ENCODE data around the gene NR4A3.

DNA sequence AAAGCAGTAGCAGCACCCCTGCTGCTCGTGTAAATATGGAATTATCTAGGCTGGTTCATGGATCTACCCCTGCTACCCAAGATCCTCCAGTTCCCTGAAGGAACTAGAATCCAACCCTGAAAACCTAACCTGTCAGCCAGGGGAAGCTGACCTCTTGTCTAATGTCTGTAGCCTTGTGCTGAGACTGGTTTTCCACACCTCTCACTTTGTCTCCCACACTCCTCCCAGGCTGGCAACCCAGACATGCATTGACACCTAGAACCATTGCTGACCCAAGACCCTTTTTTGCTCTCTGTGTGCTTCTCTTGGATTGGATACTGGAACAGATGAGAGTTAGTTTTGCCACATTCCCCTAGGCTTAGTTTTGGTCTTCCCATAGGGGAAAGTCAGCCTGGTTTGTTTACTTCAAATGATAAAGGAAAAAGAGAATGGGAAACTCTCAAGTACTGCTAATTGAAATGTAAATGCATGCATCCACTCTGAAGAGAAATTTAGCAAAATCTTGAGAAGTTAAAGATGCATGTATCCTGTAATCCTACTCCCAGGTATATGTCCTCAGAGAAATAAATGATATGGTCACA, 36.6 kb upstream of the NR4A3 start:
- TF ChIP-seq, protein P1, sequence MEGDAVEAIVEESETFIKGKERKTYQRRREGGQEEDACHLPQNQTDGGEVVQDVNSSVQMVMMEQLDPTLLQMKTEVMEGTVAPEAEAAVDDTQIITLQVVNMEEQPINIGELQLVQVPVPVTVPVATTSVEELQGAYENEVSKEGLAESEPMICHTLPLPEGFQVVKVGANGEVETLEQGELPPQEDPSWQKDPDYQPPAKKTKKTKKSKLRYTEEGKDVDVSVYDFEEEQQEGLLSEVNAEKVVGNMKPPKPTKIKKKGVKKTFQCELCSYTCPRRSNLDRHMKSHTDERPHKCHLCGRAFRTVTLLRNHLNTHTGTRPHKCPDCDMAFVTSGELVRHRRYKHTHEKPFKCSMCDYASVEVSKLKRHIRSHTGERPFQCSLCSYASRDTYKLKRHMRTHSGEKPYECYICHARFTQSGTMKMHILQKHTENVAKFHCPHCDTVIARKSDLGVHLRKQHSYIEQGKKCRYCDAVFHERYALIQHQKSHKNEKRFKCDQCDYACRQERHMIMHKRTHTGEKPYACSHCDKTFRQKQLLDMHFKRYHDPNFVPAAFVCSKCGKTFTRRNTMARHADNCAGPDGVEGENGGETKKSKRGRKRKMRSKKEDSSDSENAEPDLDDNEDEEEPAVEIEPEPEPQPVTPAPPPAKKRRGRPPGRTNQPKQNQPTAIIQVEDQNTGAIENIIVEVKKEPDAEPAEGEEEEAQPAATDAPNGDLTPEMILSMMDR (IDR thresholded peaks at IDR 0.05) = no peak
- TF ChIP-seq POLR2A (IDR thresholded peaks at IDR 0.05) = no peak

Data from right lobe of liver (tissue), 4 donors.